Stimulated activated CD4-positive, alpha-beta T cell treated with anti-CD3 and anti-CD28 coated beads, Interleukin-1b, Interleukin-23, amount 100 ng/mL, for 1 hour (primary cell): Measurements from ENCODE around the gene NEK10.

Experiments
- DNase-seq, 2 donors: peaks; one replicate each; pipeline ENCODE4 v3.0.0-alpha.2; 2020; ENCODE audit warnings: low read depth in 2 of 2

Gene NEK10

GRCh38 chr3:27244374-27244773 is 124.8 kb downstream of the NEK10 start:
- DNase-seq: no peak

GRCh38 chr3:27239951-27240350 is 129.2 kb downstream of the NEK10 start:
- DNase-seq: no peak

GRCh38 chr3:27228805-27229204 is 140.4 kb downstream of the NEK10 start:
- DNase-seq: no peak

GRCh38 chr3:27224197-27224596 is 145.0 kb downstream of the NEK10 start:
- no peak for DNase-seq

GRCh38 chr3:27221264-27221932 is 147.8 kb downstream of the NEK10 start:
- DNase-seq: no peak

GRCh38 chr3:27220166-27220565 is 149.0 kb downstream of the NEK10 start:
- no peak for DNase-seq

- no peak for DNase-seq
Measured at GRCh38 chr3:27219127-27219845, 149.9 kb downstream of the NEK10 start.

- DNase-seq: no peak
Measured at GRCh38 chr3:27216955-27217552, 152.1 kb downstream of the NEK10 start.

GRCh38 chr3:27216295-27216855 is 152.8 kb downstream of the NEK10 start:
- no peak for DNase-seq

GRCh38 chr3:27213450-27213849 is 155.7 kb downstream of the NEK10 start:
- no peak for DNase-seq

- DNase-seq: no peak
Measured at GRCh38 chr3:27209617-27210264, 159.4 kb downstream of the NEK10 start.

GRCh38 chr3:27208961-27209616 is 160.1 kb downstream of the NEK10 start:
- DNase-seq: no peak

GRCh38 chr3:27202959-27203358 is 166.2 kb downstream of the NEK10 start:
- DNase-seq: no peak

GRCh38 chr3:27201492-27201891 is 167.7 kb downstream of the NEK10 start:
- DNase-seq: no peak

- DNase-seq: no peak
Measured at GRCh38 chr3:27200721-27201489, 168.3 kb downstream of the NEK10 start.

GRCh38 chr3:27194861-27195483 is 174.2 kb downstream of the NEK10 start:
- no peak for DNase-seq

GRCh38 chr3:27193056-27193455 is 176.1 kb downstream of the NEK10 start:
- no peak for DNase-seq

GRCh38 chr3:27186013-27186412 is 183.2 kb downstream of the NEK10 start:
- DNase-seq: no peak

GRCh38 chr3:27185231-27185989 is 183.8 kb downstream of the NEK10 start:
- no peak for DNase-seq

GRCh38 chr3:27184261-27184660 is 184.9 kb downstream of the NEK10 start:
- no peak for DNase-seq
